GM12874 (cell line): ENCODE measurements around the gene GSTO1.

Experiments
- CTCF ChIP-seq: IDR thresholded peaks from 2 replicates; pipeline ENCODE4 v1.5.1; 2011; ENCODE audit warnings: low read depth, mild to moderate bottlenecking, control low read depth, low read length, moderate library complexity; ENCODE audit not compliant: insufficient read depth

The GSTO1 gene

GRCh38 chr10:104230490-104230889, 24.2 kb upstream of the GSTO1 start:
- TF ChIP-seq CTCF, result no peak

- TF ChIP-seq CTCF, result no peak
These were observed 22.7 kb upstream of the GSTO1 start, which contains the start of gene CFAP43 for GRCh38 chr10:104231784-104232612. Gene CFAP43, minus strand, starts transcription at chr10:104232364. Its CDS starts 118 bp downstream, at chr10:104232246.

- no peak for TF ChIP-seq CTCF
These were observed 22.0 kb upstream of the GSTO1 start for GRCh38 chr10:104232613-104233102.

GRCh38 chr10:104233817-104234216, 20.9 kb upstream of the GSTO1 start:
- TF ChIP-seq CTCF, result no peak

GRCh38 chr10:104234934-104235333, 19.8 kb upstream of the GSTO1 start:
- TF ChIP-seq CTCF, result no peak

- no peak for TF ChIP-seq CTCF
These were observed 18.9 kb upstream of the GSTO1 start for GRCh38 chr10:104235801-104236200.

- no peak for TF ChIP-seq CTCF
These were observed 14.6 kb upstream of the GSTO1 start for GRCh38 chr10:104240078-104240477.
